Mammary epithelial cell (primary cell): ENCODE measurements around the gene SOCS3.

Experiments
- EZH2 ChIP-seq: IDR thresholded peaks from 2 replicates; pipeline ENCODE4 v1.6.1; 2012; ENCODE audit warnings: low read length, inconsistent platforms, borderline replicate concordance
- TF ChIP-seq, protein P1 (sequence below), 2 donors: IDR thresholded peaks in 1 of 2; conservative IDR thresholded peaks in 1 of 2; 2 replicates each; pipeline ENCODE4 v1.5.1; 2011 to 2012; ENCODE audit warnings: inconsistent platforms in 2 of 2, low read length in 2 of 2, mild to moderate bottlenecking in 2 of 2, control low read depth in 1 of 2, low read depth in 1 of 2; ENCODE audit not compliant: insufficient read depth in 1 of 2; ENCODE audit errors: extremely low read depth in 1 of 2

DNA sequence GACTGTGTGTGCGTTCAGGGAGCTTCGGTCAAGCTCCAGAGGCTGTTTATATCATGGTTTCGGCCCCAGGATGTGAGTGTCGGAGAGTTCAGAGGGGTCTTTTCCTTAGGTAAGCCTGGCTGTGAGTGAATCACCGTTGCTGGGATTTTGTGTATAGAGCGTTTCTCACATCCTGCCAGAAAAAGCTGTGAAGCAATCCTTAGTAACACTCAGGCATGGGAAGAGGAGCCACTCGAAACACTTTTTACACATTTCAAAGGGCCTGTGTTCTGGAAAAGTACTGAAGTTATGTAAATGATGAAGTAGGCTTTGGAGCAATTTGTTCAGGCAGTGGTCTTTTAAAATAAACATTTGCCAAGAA, 19.2 kb upstream of the SOCS3 start:
- TF ChIP-seq, protein P1, sequence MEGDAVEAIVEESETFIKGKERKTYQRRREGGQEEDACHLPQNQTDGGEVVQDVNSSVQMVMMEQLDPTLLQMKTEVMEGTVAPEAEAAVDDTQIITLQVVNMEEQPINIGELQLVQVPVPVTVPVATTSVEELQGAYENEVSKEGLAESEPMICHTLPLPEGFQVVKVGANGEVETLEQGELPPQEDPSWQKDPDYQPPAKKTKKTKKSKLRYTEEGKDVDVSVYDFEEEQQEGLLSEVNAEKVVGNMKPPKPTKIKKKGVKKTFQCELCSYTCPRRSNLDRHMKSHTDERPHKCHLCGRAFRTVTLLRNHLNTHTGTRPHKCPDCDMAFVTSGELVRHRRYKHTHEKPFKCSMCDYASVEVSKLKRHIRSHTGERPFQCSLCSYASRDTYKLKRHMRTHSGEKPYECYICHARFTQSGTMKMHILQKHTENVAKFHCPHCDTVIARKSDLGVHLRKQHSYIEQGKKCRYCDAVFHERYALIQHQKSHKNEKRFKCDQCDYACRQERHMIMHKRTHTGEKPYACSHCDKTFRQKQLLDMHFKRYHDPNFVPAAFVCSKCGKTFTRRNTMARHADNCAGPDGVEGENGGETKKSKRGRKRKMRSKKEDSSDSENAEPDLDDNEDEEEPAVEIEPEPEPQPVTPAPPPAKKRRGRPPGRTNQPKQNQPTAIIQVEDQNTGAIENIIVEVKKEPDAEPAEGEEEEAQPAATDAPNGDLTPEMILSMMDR (conservative IDR thresholded peaks at IDR 0.05 in 1 of 2, IDR thresholded peaks at IDR 0.05 in 1 of 2; ENCODE audit: extremely low read depth in 1 of 2, insufficient read depth in 1 of 2, low read depth in 1 of 2, low read length in 2 of 2) = no peak
- TF ChIP-seq EZH2 = no peak
